Liver (tissue), 9 donors: ENCODE data around the gene ITGBL1. TPM values are rescaled to one million over a fixed set of nuclear protein-coding genes. Genes with fewer than 3 reads are reported as not detected.

Experiments
- DNase-seq: peaks from one replicate; pipeline ENCODE4 v3.0.0-alpha.2; 2017; ENCODE audit warnings: low spot score
- H3K27ac ChIP-seq, 2 donors: one replicate each; pipeline ENCODE4 v1.7.0; 2013; ENCODE audit warnings: inconsistent platforms in 2 of 2, low read length in 2 of 2, control low read depth in 1 of 2, low read depth in 1 of 2, mild to moderate bottlenecking in 1 of 2
- H3K27me3 ChIP-seq, 4 donors: one replicate each; pipeline versions ENCODE4 v1.6.1 to v1.7.0; 2013; ENCODE audit warnings: low read length in 3 of 4, inconsistent platforms in 1 of 4, mild to moderate bottlenecking in 1 of 4, moderate library complexity in 1 of 4; ENCODE audit not compliant: control insufficient read depth in 4 of 4, insufficient read depth in 4 of 4
- H3K36me3 ChIP-seq, 4 donors: one replicate each; pipeline versions ENCODE4 v1.6.1 to v1.7.0; 2013; ENCODE audit warnings: low read length in 3 of 4, mild to moderate bottlenecking in 3 of 4, low read depth in 1 of 4, moderate library complexity in 1 of 4; ENCODE audit not compliant: control insufficient read depth in 4 of 4, insufficient read depth in 3 of 4
- H3K4me1 ChIP-seq, 4 donors: one replicate each; pipeline versions ENCODE4 v1.6.1 to v1.7.0; 2013; ENCODE audit warnings: low read length in 3 of 4, mild to moderate bottlenecking in 3 of 4, moderate library complexity in 1 of 4; ENCODE audit not compliant: control insufficient read depth in 4 of 4, insufficient read depth in 4 of 4
- H3K4me3 ChIP-seq, 3 donors: one replicate each; pipeline versions ENCODE4 v1.6.1 to v1.7.0; 2013; ENCODE audit warnings: low read length in 3 of 3, control low read depth in 1 of 3, low read depth in 1 of 3, mild to moderate bottlenecking in 1 of 3
- H3K9ac ChIP-seq, 2 donors: one replicate each; pipeline ENCODE4 v1.7.0; 2013; ENCODE audit warnings: low read length in 2 of 2, mild to moderate bottlenecking in 2 of 2, moderate library complexity in 2 of 2, control low read depth in 1 of 2, low read depth in 1 of 2
- H3K9me3 ChIP-seq, 4 donors: one replicate each; pipeline versions ENCODE4 v1.6.1 to v1.7.0; 2013; ENCODE audit warnings: low read length in 3 of 4; ENCODE audit not compliant: control insufficient read depth in 4 of 4
- EGR1 ChIP-seq, 2 donors: IDR thresholded peaks; 2 replicates each; pipeline ENCODE4 v1.6.1; 2016 to 2018; ENCODE audit warnings: antibody characterized with exemption in 2 of 2, low read depth in 2 of 2
- FOXA1 ChIP-seq: IDR thresholded peaks from 2 replicates; pipeline ENCODE4 v1.6.1; 2016; ENCODE audit warnings: antibody characterized with exemption
- FOXA2 ChIP-seq: IDR thresholded peaks from 2 replicates; pipeline ENCODE4 v1.6.1; 2016; ENCODE audit warnings: antibody characterized with exemption
- GABPA ChIP-seq, 2 donors: IDR thresholded peaks in 1 of 2; conservative IDR thresholded peaks in 1 of 2; 2 replicates each; pipeline ENCODE4 v1.6.1; 2016; ENCODE audit warnings: antibody characterized with exemption in 2 of 2, mild to moderate bottlenecking in 1 of 2, moderate library complexity in 1 of 2
- HNF4A ChIP-seq, 2 donors: conservative IDR thresholded peaks; 2 replicates each; pipeline ENCODE4 v1.6.1; 2016; ENCODE audit warnings: antibody characterized with exemption in 2 of 2, mild to moderate bottlenecking in 2 of 2
- HNF4G ChIP-seq: IDR thresholded peaks from 2 replicates; pipeline ENCODE4 v1.6.1; 2016; ENCODE audit warnings: antibody characterized with exemption
- JUND ChIP-seq, 2 donors: IDR thresholded peaks; 2 replicates each; pipeline ENCODE4 v1.6.1; 2016; ENCODE audit warnings: antibody characterized with exemption in 2 of 2
- NR2F2 ChIP-seq: IDR thresholded peaks from 2 replicates; pipeline ENCODE4 v1.6.1; 2016; ENCODE audit warnings: antibody characterized with exemption
- RAD21 ChIP-seq, 2 donors: IDR thresholded peaks; 2 replicates each; pipeline ENCODE4 v1.6.1; 2016; ENCODE audit warnings: antibody characterized with exemption in 2 of 2, mild to moderate bottlenecking in 2 of 2
- RXRA ChIP-seq, 2 donors: IDR thresholded peaks; 2 replicates each; pipeline ENCODE4 v1.6.1; 2017 to 2018; ENCODE audit warnings: antibody characterized with exemption in 2 of 2, mild to moderate bottlenecking in 1 of 2
- SP1 ChIP-seq: IDR thresholded peaks from 2 replicates; pipeline ENCODE4 v1.6.1; 2018; ENCODE audit warnings: antibody characterized with exemption, mild to moderate bottlenecking
- TAF1 ChIP-seq: conservative IDR thresholded peaks from 2 replicates; pipeline ENCODE4 v1.6.1; 2016; ENCODE audit warnings: antibody characterized with exemption, mild to moderate bottlenecking
- YY1 ChIP-seq: IDR thresholded peaks from 2 replicates; pipeline ENCODE4 v1.6.1; 2016; ENCODE audit warnings: antibody characterized with exemption, mild to moderate bottlenecking
- polyA plus RNA-seq, 2 donors: library from polyadenylated mRNA; stranded (reverse) in 1 of 2; unstranded in 1 of 2; fragments of 200-250 nt in 1 of 2; fragments of >200 nt in 1 of 2; fragmentation: Nextera tagmentation in 1 of 2; extraction: Ambion mirVana in 1 of 2; gene quantifications; one replicate each; pipeline versions ENCODE4 v1.2.1 to v1.2.3, GENCODE V29; 2013 to 2015
- total RNA-seq, 2 donors: library from RNA; depleted of rRNA; stranded (reverse); fragments of >200 nt; gene quantifications; one replicate each; pipeline ENCODE4 v1.2.3, GENCODE V29; 2014
- TF ChIP-seq, protein P1 (sequence below): fragments of 150-350 bp; IDR thresholded peaks from 2 replicates; pipeline ENCODE4 v1.5.1; 2017; ENCODE audit warnings: improper control_type of control experiment, low read depth, low read length; ENCODE audit not compliant: missing input control
- TF ChIP-seq, protein P2 (sequence below): IDR thresholded peaks from 2 replicates; pipeline ENCODE4 v1.6.1; 2016; ENCODE audit warnings: antibody characterized with exemption, mild to moderate bottlenecking
- TF ChIP-seq, protein P3 (sequence below): IDR thresholded peaks from 2 replicates; pipeline ENCODE4 v1.6.1; 2016; ENCODE audit warnings: antibody characterized with exemption
- TF ChIP-seq, protein P4 (sequence below): IDR thresholded peaks from 2 replicates; pipeline ENCODE4 v1.6.1; 2016; ENCODE audit warnings: antibody characterized with exemption
- TF ChIP-seq, protein P5 (sequence below): IDR thresholded peaks from 2 replicates; pipeline ENCODE4 v1.6.1; 2016; ENCODE audit warnings: antibody characterized with exemption
- donor health status: healthy.
- donor health status: healthy.
- donor health status: healthy.
- donor health status: healthy.
- donor health status: healthy.

The ITGBL1 gene
- total and polyA plus RNA-seq, 4 donors, result 0.28 to 2.2 (median 1.2) TPM

DNA sequence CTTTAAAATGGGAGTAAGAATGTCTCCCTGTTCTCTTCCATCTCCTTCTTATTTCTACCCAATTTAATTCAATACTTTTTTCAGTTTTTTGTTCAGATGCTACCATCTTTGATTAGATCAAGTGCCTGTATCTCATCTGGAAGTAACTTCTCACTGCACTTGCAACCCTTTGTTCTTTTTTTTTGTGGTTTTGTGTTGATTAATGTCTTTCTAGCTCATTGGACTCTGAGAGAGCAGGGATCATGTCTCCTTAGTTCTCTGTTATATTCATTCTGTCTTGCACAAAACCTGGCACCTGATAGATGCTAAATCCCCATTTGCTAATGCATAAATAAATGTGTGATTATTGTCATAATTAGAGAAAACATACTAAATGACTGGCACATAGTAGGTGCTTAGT, 834 bp upstream of the ITGBL1 start:
- no peak overlapping the region for H3K4me3 ChIP-seq
- H3K4me1 ChIP-seq, result peaks cover 4 to 11% (median 6%) of the 10 kb centered on the region in 4 donors
- no peaks in the 10 kb centered on the region for H3K9me3 ChIP-seq
- no peaks in the 10 kb centered on the region for H3K36me3 ChIP-seq
- TF ChIP-seq FOXA1, result no peak
- TF ChIP-seq NR2F2, result no peak
- TF ChIP-seq RXRA (IDR thresholded peaks at IDR 0.05), result no peak
- TF ChIP-seq YY1, result no peak
- TF ChIP-seq, protein P1, sequence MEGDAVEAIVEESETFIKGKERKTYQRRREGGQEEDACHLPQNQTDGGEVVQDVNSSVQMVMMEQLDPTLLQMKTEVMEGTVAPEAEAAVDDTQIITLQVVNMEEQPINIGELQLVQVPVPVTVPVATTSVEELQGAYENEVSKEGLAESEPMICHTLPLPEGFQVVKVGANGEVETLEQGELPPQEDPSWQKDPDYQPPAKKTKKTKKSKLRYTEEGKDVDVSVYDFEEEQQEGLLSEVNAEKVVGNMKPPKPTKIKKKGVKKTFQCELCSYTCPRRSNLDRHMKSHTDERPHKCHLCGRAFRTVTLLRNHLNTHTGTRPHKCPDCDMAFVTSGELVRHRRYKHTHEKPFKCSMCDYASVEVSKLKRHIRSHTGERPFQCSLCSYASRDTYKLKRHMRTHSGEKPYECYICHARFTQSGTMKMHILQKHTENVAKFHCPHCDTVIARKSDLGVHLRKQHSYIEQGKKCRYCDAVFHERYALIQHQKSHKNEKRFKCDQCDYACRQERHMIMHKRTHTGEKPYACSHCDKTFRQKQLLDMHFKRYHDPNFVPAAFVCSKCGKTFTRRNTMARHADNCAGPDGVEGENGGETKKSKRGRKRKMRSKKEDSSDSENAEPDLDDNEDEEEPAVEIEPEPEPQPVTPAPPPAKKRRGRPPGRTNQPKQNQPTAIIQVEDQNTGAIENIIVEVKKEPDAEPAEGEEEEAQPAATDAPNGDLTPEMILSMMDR, result no peak
- TF ChIP-seq EGR1 (IDR thresholded peaks at IDR 0.05; ENCODE audit: low read depth in 2 of 2), result no peak
- TF ChIP-seq, protein P2, sequence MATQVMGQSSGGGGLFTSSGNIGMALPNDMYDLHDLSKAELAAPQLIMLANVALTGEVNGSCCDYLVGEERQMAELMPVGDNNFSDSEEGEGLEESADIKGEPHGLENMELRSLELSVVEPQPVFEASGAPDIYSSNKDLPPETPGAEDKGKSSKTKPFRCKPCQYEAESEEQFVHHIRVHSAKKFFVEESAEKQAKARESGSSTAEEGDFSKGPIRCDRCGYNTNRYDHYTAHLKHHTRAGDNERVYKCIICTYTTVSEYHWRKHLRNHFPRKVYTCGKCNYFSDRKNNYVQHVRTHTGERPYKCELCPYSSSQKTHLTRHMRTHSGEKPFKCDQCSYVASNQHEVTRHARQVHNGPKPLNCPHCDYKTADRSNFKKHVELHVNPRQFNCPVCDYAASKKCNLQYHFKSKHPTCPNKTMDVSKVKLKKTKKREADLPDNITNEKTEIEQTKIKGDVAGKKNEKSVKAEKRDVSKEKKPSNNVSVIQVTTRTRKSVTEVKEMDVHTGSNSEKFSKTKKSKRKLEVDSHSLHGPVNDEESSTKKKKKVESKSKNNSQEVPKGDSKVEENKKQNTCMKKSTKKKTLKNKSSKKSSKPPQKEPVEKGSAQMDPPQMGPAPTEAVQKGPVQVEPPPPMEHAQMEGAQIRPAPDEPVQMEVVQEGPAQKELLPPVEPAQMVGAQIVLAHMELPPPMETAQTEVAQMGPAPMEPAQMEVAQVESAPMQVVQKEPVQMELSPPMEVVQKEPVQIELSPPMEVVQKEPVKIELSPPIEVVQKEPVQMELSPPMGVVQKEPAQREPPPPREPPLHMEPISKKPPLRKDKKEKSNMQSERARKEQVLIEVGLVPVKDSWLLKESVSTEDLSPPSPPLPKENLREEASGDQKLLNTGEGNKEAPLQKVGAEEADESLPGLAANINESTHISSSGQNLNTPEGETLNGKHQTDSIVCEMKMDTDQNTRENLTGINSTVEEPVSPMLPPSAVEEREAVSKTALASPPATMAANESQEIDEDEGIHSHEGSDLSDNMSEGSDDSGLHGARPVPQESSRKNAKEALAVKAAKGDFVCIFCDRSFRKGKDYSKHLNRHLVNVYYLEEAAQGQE, result no peak
- TF ChIP-seq, protein P3, sequence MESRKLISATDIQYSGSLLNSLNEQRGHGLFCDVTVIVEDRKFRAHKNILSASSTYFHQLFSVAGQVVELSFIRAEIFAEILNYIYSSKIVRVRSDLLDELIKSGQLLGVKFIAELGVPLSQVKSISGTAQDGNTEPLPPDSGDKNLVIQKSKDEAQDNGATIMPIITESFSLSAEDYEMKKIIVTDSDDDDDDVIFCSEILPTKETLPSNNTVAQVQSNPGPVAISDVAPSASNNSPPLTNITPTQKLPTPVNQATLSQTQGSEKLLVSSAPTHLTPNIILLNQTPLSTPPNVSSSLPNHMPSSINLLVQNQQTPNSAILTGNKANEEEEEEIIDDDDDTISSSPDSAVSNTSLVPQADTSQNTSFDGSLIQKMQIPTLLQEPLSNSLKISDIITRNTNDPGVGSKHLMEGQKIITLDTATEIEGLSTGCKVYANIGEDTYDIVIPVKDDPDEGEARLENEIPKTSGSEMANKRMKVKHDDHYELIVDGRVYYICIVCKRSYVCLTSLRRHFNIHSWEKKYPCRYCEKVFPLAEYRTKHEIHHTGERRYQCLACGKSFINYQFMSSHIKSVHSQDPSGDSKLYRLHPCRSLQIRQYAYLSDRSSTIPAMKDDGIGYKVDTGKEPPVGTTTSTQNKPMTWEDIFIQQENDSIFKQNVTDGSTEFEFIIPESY, result no peak
- TF ChIP-seq, protein P4, sequence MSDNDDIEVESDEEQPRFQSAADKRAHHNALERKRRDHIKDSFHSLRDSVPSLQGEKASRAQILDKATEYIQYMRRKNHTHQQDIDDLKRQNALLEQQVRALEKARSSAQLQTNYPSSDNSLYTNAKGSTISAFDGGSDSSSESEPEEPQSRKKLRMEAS, result no peak
- no peak for TF ChIP-seq RAD21 (IDR thresholded peaks at IDR 0.05)
- TF ChIP-seq TAF1, result no peak
- no peak for TF ChIP-seq HNF4G
- no peak for TF ChIP-seq JUND (IDR thresholded peaks at IDR 0.05)
- TF ChIP-seq SP1, result no peak
- no peak for TF ChIP-seq FOXA2
- TF ChIP-seq, protein P5, sequence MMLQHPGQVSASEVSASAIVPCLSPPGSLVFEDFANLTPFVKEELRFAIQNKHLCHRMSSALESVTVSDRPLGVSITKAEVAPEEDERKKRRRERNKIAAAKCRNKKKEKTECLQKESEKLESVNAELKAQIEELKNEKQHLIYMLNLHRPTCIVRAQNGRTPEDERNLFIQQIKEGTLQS, result no peak
- TF ChIP-seq HNF4A (conservative IDR thresholded peaks at IDR 0.05), result no peak
- no peak for TF ChIP-seq GABPA (IDR thresholded peaks at IDR 0.05 in 1 of 2, conservative IDR thresholded peaks at IDR 0.05 in 1 of 2)
- peaks cover 0 to 3% (median 0%) of the 10 kb centered on the region in 4 donors for H3K27me3 ChIP-seq
- no peak overlapping the region for H3K27ac ChIP-seq
- DNase-seq, result no peak
- no peak overlapping the region for H3K9ac ChIP-seq
